HAP-1 (cell line): ENCODE results near the gene CLASP1.

Source experiments
- DNase-seq, 2 experiments: peaks; one replicate each; pipeline ENCODE4 v3.0.0-alpha.2; 2016 to 2020; ENCODE audit warnings: low spot score in 2 of 2
- H3K27me3 ChIP-seq: fragments of 250-450 bp; sonication (Bioruptor Pico); 2 replicates; pipeline ENCODE4 v1.5.1; 2020; ENCODE audit warnings: low read depth, mild to moderate bottlenecking, moderate library complexity
- H3K36me3 ChIP-seq: fragments of 250-450 bp; sonication (Bioruptor Pico); replicated peaks from 2 replicates; pipeline ENCODE4 v1.5.1; 2020; ENCODE audit warnings: mild to moderate bottlenecking
- H3K4me1 ChIP-seq: fragments of 250-450 bp; sonication (Bioruptor Pico); 2 replicates; pipeline ENCODE4 v1.5.1; 2020; ENCODE audit warnings: mild to moderate bottlenecking
- H3K4me3 ChIP-seq: fragments of 250-450 bp; sonication (Bioruptor Pico); 2 replicates; pipeline ENCODE4 v1.5.1; 2020; ENCODE audit warnings: mild to moderate bottlenecking, moderate library complexity
- H3K9me3 ChIP-seq: fragments of 250-450 bp; sonication (Bioruptor Pico); 2 replicates; pipeline ENCODE4 v1.5.1; 2020; ENCODE audit warnings: mild to moderate bottlenecking, moderate library complexity
- in situ Hi-C: fragments of 300-500 bp; cut with MboI; formaldehyde crosslinking; loops from 3 replicates; pipeline ENCODE4 v1.14.3; 2020; ENCODE audit warnings: low sequenced_read_pairs, inconsistent platforms, mixed read lengths

Gene CLASP1

GRCh38 chr2:121367246-121367900, 281.9 kb downstream of the CLASP1 start:
- no peak for DNase-seq
- H3K36me3 ChIP-seq, result peaks cover 28% of the 10 kb centered on the region
- in situ Hi-C loops, result no loop called here
- H3K4me3 ChIP-seq, result no peak overlapping the region
- H3K27me3 ChIP-seq, result no peaks in the 10 kb centered on the region
- H3K9me3 ChIP-seq, result no peaks in the 10 kb centered on the region
- H3K4me1 ChIP-seq, result no peaks in the 10 kb centered on the region

GRCh38 chr2:121366040-121366439, 283.2 kb downstream of the CLASP1 start:
- no peaks in the 10 kb centered on the region for H3K27me3 ChIP-seq
- in situ Hi-C loops, result no loop called here
- no peaks in the 10 kb centered on the region for H3K4me1 ChIP-seq
- DNase-seq, result no peak
- no peaks in the 10 kb centered on the region for H3K9me3 ChIP-seq
- H3K4me3 ChIP-seq, result no peak overlapping the region
- H3K36me3 ChIP-seq, result peaks cover 32% of the 10 kb centered on the region

GRCh38 chr2:121365061-121365460, 284.2 kb downstream of the CLASP1 start:
- H3K36me3 ChIP-seq, result peaks cover 32% of the 10 kb centered on the region

GRCh38 chr2:121363632-121364420, 285.4 kb downstream of the CLASP1 start:
- H3K9me3 ChIP-seq, result no peaks in the 10 kb centered on the region
- H3K36me3 ChIP-seq, result peaks cover 37% of the 10 kb centered on the region
- H3K27me3 ChIP-seq, result no peaks in the 10 kb centered on the region
- DNase-seq, result no peak
- no peaks in the 10 kb centered on the region for H3K4me1 ChIP-seq
- H3K4me3 ChIP-seq, result no peak overlapping the region
- in situ Hi-C loops, result no loop called here

More at GRCh38 chr2:121365061-121365460, 284.2 kb downstream of the CLASP1 start:
- in situ Hi-C loops, result no loop called here
- H3K4me1 ChIP-seq, result no peaks in the 10 kb centered on the region
- no peak for DNase-seq
- H3K9me3 ChIP-seq, result no peaks in the 10 kb centered on the region
- H3K27me3 ChIP-seq, result no peaks in the 10 kb centered on the region
- H3K4me3 ChIP-seq, result no peak overlapping the region

GRCh38 chr2:121362774-121363173, 286.5 kb downstream of the CLASP1 start:
- H3K9me3 ChIP-seq, result no peaks in the 10 kb centered on the region
- H3K4me1 ChIP-seq, result no peaks in the 10 kb centered on the region
- in situ Hi-C loops, result no loop called here
- H3K27me3 ChIP-seq, result no peaks in the 10 kb centered on the region
- H3K4me3 ChIP-seq, result no peak overlapping the region
- no peak for DNase-seq
- peaks cover 37% of the 10 kb centered on the region for H3K36me3 ChIP-seq

GRCh38 chr2:121362226-121362625, 287.0 kb downstream of the CLASP1 start:
- Histone ChIP-seq H3K9me3 (no peaks in the 10 kb centered on the region), H3K27me3 (no peaks in the 10 kb centered on the region), H3K4me1 (no peaks in the 10 kb centered on the region), H3K4me3 (no peak overlapping the region), H3K36me3 (peaks cover 32% of the 10 kb centered on the region)
- no peak for DNase-seq
- in situ Hi-C loops, result no loop called here

GRCh38 chr2:121360566-121361300, 288.5 kb downstream of the CLASP1 start:
- DNase-seq, result no peak
- H3K4me1 ChIP-seq, result no peaks in the 10 kb centered on the region
- in situ Hi-C loops, result no loop called here

GRCh38 chr2:121359716-121360565, 289.3 kb downstream of the CLASP1 start:
- no peak for DNase-seq
- no peaks in the 10 kb centered on the region for H3K4me1 ChIP-seq
- H3K27me3 ChIP-seq, result no peaks in the 10 kb centered on the region
- peaks cover 30% of the 10 kb centered on the region for H3K36me3 ChIP-seq
- no peaks in the 10 kb centered on the region for H3K9me3 ChIP-seq
- in situ Hi-C loops, result no loop called here
- no peak overlapping the region for H3K4me3 ChIP-seq

More at GRCh38 chr2:121360566-121361300, 288.5 kb downstream of the CLASP1 start:
- Histone ChIP-seq H3K9me3 (no peaks in the 10 kb centered on the region), H3K36me3 (peaks cover 23% of the 10 kb centered on the region), H3K27me3 (no peaks in the 10 kb centered on the region), H3K4me3 (no peak overlapping the region)

GRCh38 chr2:121359170-121359569, 290.1 kb downstream of the CLASP1 start:
- no peaks in the 10 kb centered on the region for H3K4me1 ChIP-seq
- in situ Hi-C loops, result no loop called here
- no peaks in the 10 kb centered on the region for H3K9me3 ChIP-seq
- no peak overlapping the region for H3K4me3 ChIP-seq
- no peaks in the 10 kb centered on the region for H3K27me3 ChIP-seq
- DNase-seq, result no peak
- peaks cover 34% of the 10 kb centered on the region for H3K36me3 ChIP-seq

GRCh38 chr2:121358291-121358690, 291.0 kb downstream of the CLASP1 start:
- Histone ChIP-seq H3K4me1 (no peaks in the 10 kb centered on the region), H3K36me3 (peaks cover 39% of the 10 kb centered on the region), H3K9me3 (no peaks in the 10 kb centered on the region), H3K4me3 (no peak overlapping the region), H3K27me3 (no peaks in the 10 kb centered on the region)
- DNase-seq, result no peak
- in situ Hi-C loops, result no loop called here

GRCh38 chr2:121356058-121356640, 293.1 kb downstream of the CLASP1 start:
- DNase-seq, result peak; percentile 60 to 71
- no peak overlapping the region for H3K4me3 ChIP-seq
- H3K36me3 ChIP-seq, result peaks cover 35% of the 10 kb centered on the region
- in situ Hi-C loops, result no loop called here
- H3K27me3 ChIP-seq, result no peaks in the 10 kb centered on the region
- H3K4me1 ChIP-seq, result no peaks in the 10 kb centered on the region
- H3K9me3 ChIP-seq, result no peaks in the 10 kb centered on the region

GRCh38 chr2:121355488-121355887, 293.8 kb downstream of the CLASP1 start:
- Histone ChIP-seq H3K27me3 (no peaks in the 10 kb centered on the region), H3K4me1 (no peaks in the 10 kb centered on the region), H3K9me3 (no peaks in the 10 kb centered on the region), H3K36me3 (peaks cover 37% of the 10 kb centered on the region), H3K4me3 (no peak overlapping the region)
- no peak for DNase-seq
- in situ Hi-C loops, result no loop called here
